Kidney capillary endothelial cell (primary cell): ENCODE measurements around the gene VPS39.

Experiments
- DNase-seq: peaks from one replicate; pipeline ENCODE4 v3.0.0-alpha.2; 2018; ENCODE audit warnings: low spot score

Gene VPS39

GRCh38 chr15:42158941-42159340 is 49.2 kb downstream of the VPS39 start:
- DNase-seq = no peak

GRCh38 chr15:42157981-42158765 is 49.9 kb downstream of the VPS39 start:
- DNase-seq = peak; percentile 21

- DNase-seq = no peak
Observed at GRCh38 chr15:42157381-42157780, 50.7 kb downstream of the VPS39 start.

GRCh38 chr15:42156243-42156922 is 51.7 kb downstream of the VPS39 start, which contains the start of gene PLA2G4F:
TSS of gene PLA2G4F (minus strand) at chr15:42156636. CDS start at chr15:42156549, 87 bp downstream.
- DNase-seq = no peak

GRCh38 chr15:42155546-42156242 is 52.4 kb downstream of the VPS39 start:
- DNase-seq = no peak

GRCh38 chr15:42154956-42155355 is 53.1 kb downstream of the VPS39 start:
- DNase-seq = no peak

GRCh38 chr15:42154212-42154941 is 53.7 kb downstream of the VPS39 start:
- DNase-seq = no peak

GRCh38 chr15:42153874-42154211 is 54.3 kb downstream of the VPS39 start:
- DNase-seq = no peak

GRCh38 chr15:42152921-42153698 is 55.0 kb downstream of the VPS39 start:
- DNase-seq = no peak

GRCh38 chr15:42152196-42152920 is 55.7 kb downstream of the VPS39 start:
- no peak for DNase-seq

GRCh38 chr15:42151736-42152135 is 56.4 kb downstream of the VPS39 start:
- no peak for DNase-seq

- no peak for DNase-seq
Observed at GRCh38 chr15:42151141-42151561, 57.0 kb downstream of the VPS39 start.

- no peak for DNase-seq
Observed at GRCh38 chr15:42150219-42150970, 57.7 kb downstream of the VPS39 start.

GRCh38 chr15:42149493-42150218 is 58.4 kb downstream of the VPS39 start:
- no peak for DNase-seq

- DNase-seq = no peak
Observed at GRCh38 chr15:42148808-42149492, 59.2 kb downstream of the VPS39 start.

GRCh38 chr15:42147431-42147735 is 60.7 kb downstream of the VPS39 start:
- DNase-seq = no peak

GRCh38 chr15:42146551-42147430 is 61.3 kb downstream of the VPS39 start:
- DNase-seq = no peak
